Suprapubic skin (tissue), 3 donors: ENCODE data around the gene B3GALT5.

ENCODE experiments used
- CTCF ChIP-seq, 2 donors: fragments of 200-600 bp in 1 of 2; fragments of 450-650 bp in 1 of 2; sonication (generic) in 1 of 2; IDR thresholded peaks; one replicate each; pipeline ENCODE4 v1.5.1; 2016 to 2019; ENCODE audit warnings: antibody characterized with exemption in 2 of 2, mild to moderate bottlenecking in 1 of 2, moderate library complexity in 1 of 2
- EP300 ChIP-seq: sonication (generic); formaldehyde crosslinking; IDR thresholded peaks from one replicate; pipeline ENCODE4 v1.6.1; 2017; ENCODE audit warnings: antibody characterized with exemption

GRCh38 chr21:39649526-39649925 is 36.8 kb downstream of the B3GALT5 start:
- no peak for TF ChIP-seq EP300
- no peak for TF ChIP-seq CTCF (IDR thresholded peaks at IDR 0.05)
